ENCODE measurements around the gene NRXN3. TPM values are rescaled to one million over a fixed set of nuclear protein-coding genes. Genes with fewer than 3 reads are reported as not detected.

The NRXN3 gene
- total RNA-seq, 1 donor from 2014 or later: under 0.01 TPM

- no peak for DNase-seq (ENCODE audit: low read depth in 2 of 2)
Observed at GRCh38 chr14:79568594-79568993, 1398.4 kb downstream of the NRXN3 start.

GRCh38 chr14:79569072-79569471 lies 1398.9 kb downstream of the NRXN3 start:
- no peak for DNase-seq (ENCODE audit: low read depth in 2 of 2)

GRCh38 chr14:79570648-79571047 lies 1400.5 kb downstream of the NRXN3 start:
- no peak for DNase-seq (ENCODE audit: low read depth in 2 of 2)

- DNase-seq (ENCODE audit: low read depth in 2 of 2): no peak
Observed at GRCh38 chr14:79571366-79571765, 1401.2 kb downstream of the NRXN3 start.

GRCh38 chr14:79573486-79573885 lies 1403.3 kb downstream of the NRXN3 start:
- no peak for DNase-seq (ENCODE audit: low read depth in 2 of 2)

- no peak for DNase-seq (ENCODE audit: low read depth in 2 of 2)
Observed at GRCh38 chr14:79575032-79575431, 1404.9 kb downstream of the NRXN3 start.

- no peak for DNase-seq (ENCODE audit: low read depth in 2 of 2)
Observed at GRCh38 chr14:79576424-79576823, 1406.3 kb downstream of the NRXN3 start.

GRCh38 chr14:79578470-79578869 lies 1408.3 kb downstream of the NRXN3 start:
- DNase-seq (ENCODE audit: low read depth in 2 of 2): no peak

GRCh38 chr14:79580414-79580813 lies 1410.2 kb downstream of the NRXN3 start:
- no peak for DNase-seq (ENCODE audit: low read depth in 2 of 2)

GRCh38 chr14:79580906-79581305 lies 1410.7 kb downstream of the NRXN3 start:
- DNase-seq (ENCODE audit: low read depth in 2 of 2): no peak

- no peak for DNase-seq (ENCODE audit: low read depth in 2 of 2)
Observed at GRCh38 chr14:79581912-79582576, 1411.9 kb downstream of the NRXN3 start.

GRCh38 chr14:79583738-79584408 lies 1413.7 kb downstream of the NRXN3 start:
- no peak for DNase-seq (ENCODE audit: low read depth in 2 of 2)

GRCh38 chr14:79584679-79585078 lies 1414.5 kb downstream of the NRXN3 start:
- peak in 1 of 2 donors; percentile 53 for DNase-seq (ENCODE audit: low read depth in 2 of 2)

GRCh38 chr14:79585845-79586244 lies 1415.7 kb downstream of the NRXN3 start:
- no peak for DNase-seq (ENCODE audit: low read depth in 2 of 2)

GRCh38 chr14:79586416-79586815 lies 1416.2 kb downstream of the NRXN3 start:
- DNase-seq (ENCODE audit: low read depth in 2 of 2): no peak

- DNase-seq (ENCODE audit: low read depth in 2 of 2): peak in 1 of 2 donors; percentile 76
Observed at GRCh38 chr14:79586989-79587598, 1416.9 kb downstream of the NRXN3 start.

GRCh38 chr14:79587875-79588274 lies 1417.7 kb downstream of the NRXN3 start:
- no peak for DNase-seq (ENCODE audit: low read depth in 2 of 2)

GRCh38 chr14:79588398-79588797 lies 1418.2 kb downstream of the NRXN3 start:
- DNase-seq (ENCODE audit: low read depth in 2 of 2): no peak

- DNase-seq (ENCODE audit: low read depth in 2 of 2): no peak
Observed at GRCh38 chr14:79596551-79596950, 1426.4 kb downstream of the NRXN3 start.

- DNase-seq (ENCODE audit: low read depth in 2 of 2): no peak
Observed at GRCh38 chr14:79597566-79597965, 1427.4 kb downstream of the NRXN3 start.

GRCh38 chr14:79598339-79598738 lies 1428.2 kb downstream of the NRXN3 start:
- no peak for DNase-seq (ENCODE audit: low read depth in 2 of 2)

- DNase-seq (ENCODE audit: low read depth in 2 of 2): no peak
Observed at GRCh38 chr14:79599239-79599638, 1429.1 kb downstream of the NRXN3 start.

GRCh38 chr14:79600406-79600805 lies 1430.2 kb downstream of the NRXN3 start:
- DNase-seq (ENCODE audit: low read depth in 2 of 2): no peak

All from dermis microvascular lymphatic vessel endothelial cell (primary cell).